ENCODE measurements around the gene HILPDA. TPM values are rescaled to one million over a fixed set of nuclear protein-coding genes. Genes with fewer than 3 reads are reported as not detected.

HILPDA gene
- total RNA-seq, 1 donor, result 13.8 TPM

GRCh38 chr7:128410451-128410753, 45.3 kb upstream of the HILPDA start:
- no peak for DNase-seq (ENCODE audit: insufficient read length, low spot score, missing footprints)
- peaks cover 2% of the 10 kb centered on the region for H3K79me2 ChIP-seq (ENCODE audit: insufficient read depth, low read length)

DNA sequence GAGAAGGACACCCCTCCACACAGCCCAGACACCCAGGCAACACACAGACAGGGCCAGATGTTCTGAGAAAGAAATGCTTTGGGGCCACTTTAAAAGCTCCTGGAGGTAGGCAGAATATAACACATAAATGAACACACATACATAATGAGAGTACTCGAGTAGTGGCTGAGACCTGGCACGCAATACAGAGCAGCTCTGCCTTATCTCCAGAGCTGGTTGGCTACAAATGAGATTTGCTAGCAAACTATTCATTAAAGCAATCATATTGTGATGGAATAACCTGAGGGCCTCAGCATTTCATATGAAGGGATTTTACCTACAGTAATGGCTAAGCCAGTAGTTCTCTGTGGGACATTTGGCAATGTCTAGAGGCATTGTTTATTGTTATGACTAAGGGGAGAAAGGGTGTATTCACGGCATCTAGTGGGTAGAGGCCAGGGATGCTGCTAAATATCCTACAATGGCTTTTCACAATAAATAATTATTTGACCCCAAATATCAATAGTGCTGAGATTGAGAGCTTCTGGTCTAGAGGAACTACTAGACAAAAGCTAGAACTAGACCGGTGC, 40.4 kb upstream of the HILPDA start:
- no peak overlapping the region for H2AFZ ChIP-seq (ENCODE audit: low read length)
- no peaks in the 10 kb centered on the region for H3K36me3 ChIP-seq (ENCODE audit: insufficient read depth, low read length)
- H3K79me2 ChIP-seq (ENCODE audit: insufficient read depth, low read length), result no peaks in the 10 kb centered on the region
- no peak overlapping the region for H3K27ac ChIP-seq (ENCODE audit: low read depth, low read length)
- peaks cover 2% of the 10 kb centered on the region for H3K27me3 ChIP-seq (ENCODE audit: insufficient read depth, low read length)
- H3K4me2 ChIP-seq (ENCODE audit: insufficient read depth, low read length), result no peak overlapping the region
- DNase-seq (ENCODE audit: insufficient read length, low spot score, missing footprints), result no peak
- TF ChIP-seq, protein P1, sequence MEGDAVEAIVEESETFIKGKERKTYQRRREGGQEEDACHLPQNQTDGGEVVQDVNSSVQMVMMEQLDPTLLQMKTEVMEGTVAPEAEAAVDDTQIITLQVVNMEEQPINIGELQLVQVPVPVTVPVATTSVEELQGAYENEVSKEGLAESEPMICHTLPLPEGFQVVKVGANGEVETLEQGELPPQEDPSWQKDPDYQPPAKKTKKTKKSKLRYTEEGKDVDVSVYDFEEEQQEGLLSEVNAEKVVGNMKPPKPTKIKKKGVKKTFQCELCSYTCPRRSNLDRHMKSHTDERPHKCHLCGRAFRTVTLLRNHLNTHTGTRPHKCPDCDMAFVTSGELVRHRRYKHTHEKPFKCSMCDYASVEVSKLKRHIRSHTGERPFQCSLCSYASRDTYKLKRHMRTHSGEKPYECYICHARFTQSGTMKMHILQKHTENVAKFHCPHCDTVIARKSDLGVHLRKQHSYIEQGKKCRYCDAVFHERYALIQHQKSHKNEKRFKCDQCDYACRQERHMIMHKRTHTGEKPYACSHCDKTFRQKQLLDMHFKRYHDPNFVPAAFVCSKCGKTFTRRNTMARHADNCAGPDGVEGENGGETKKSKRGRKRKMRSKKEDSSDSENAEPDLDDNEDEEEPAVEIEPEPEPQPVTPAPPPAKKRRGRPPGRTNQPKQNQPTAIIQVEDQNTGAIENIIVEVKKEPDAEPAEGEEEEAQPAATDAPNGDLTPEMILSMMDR (IDR thresholded peaks at IDR 0.05; ENCODE audit: extremely low read depth, low read depth, low read length), result no peak
- H3K9me3 ChIP-seq (ENCODE audit: low read depth, low read length), result no peaks in the 10 kb centered on the region
- no peaks in the 10 kb centered on the region for H4K20me1 ChIP-seq (ENCODE audit: insufficient read depth, low read length)
- H3K4me1 ChIP-seq (ENCODE audit: insufficient read depth, low read length), result peaks cover 4% of the 10 kb centered on the region
- H3K4me3 ChIP-seq (ENCODE audit: insufficient read depth, low read length), result no peak overlapping the region

More at GRCh38 chr7:128410451-128410753, 45.3 kb upstream of the HILPDA start:
- Histone ChIP-seq H3K27ac (ENCODE audit: low read depth, low read length) (peak overlapping the region; percentile 66), H2AFZ (ENCODE audit: low read length) (peak overlapping the region; percentile 100), H3K36me3 (ENCODE audit: insufficient read depth, low read length) (no peaks in the 10 kb centered on the region), H4K20me1 (ENCODE audit: insufficient read depth, low read length) (peaks cover 5% of the 10 kb centered on the region), H3K27me3 (ENCODE audit: insufficient read depth, low read length) (peaks cover 2% of the 10 kb centered on the region), H3K4me2 (ENCODE audit: insufficient read depth, low read length) (peak overlapping the region; percentile 99), H3K4me1 (ENCODE audit: insufficient read depth, low read length) (peaks cover 10% of the 10 kb centered on the region), H3K9me3 (ENCODE audit: low read depth, low read length) (no peaks in the 10 kb centered on the region), H3K4me3 (ENCODE audit: insufficient read depth, low read length) (peak overlapping the region; percentile 88)
- TF ChIP-seq, protein P1 (IDR thresholded peaks at IDR 0.05; ENCODE audit: extremely low read depth, low read depth, low read length), result no peak

- H3K27me3 ChIP-seq (ENCODE audit: insufficient read depth, low read length), result no peaks in the 10 kb centered on the region
- no peak overlapping the region for H2AFZ ChIP-seq (ENCODE audit: low read length)
- H3K4me2 ChIP-seq (ENCODE audit: insufficient read depth, low read length), result no peak overlapping the region
- no peaks in the 10 kb centered on the region for H3K36me3 ChIP-seq (ENCODE audit: insufficient read depth, low read length)
- H3K9me3 ChIP-seq (ENCODE audit: low read depth, low read length), result no peaks in the 10 kb centered on the region
- DNase-seq (ENCODE audit: insufficient read length, low spot score, missing footprints), result no peak
- H3K79me2 ChIP-seq (ENCODE audit: insufficient read depth, low read length), result no peaks in the 10 kb centered on the region
- no peak overlapping the region for H3K27ac ChIP-seq (ENCODE audit: low read depth, low read length)
- TF ChIP-seq, protein P1 (IDR thresholded peaks at IDR 0.05; ENCODE audit: extremely low read depth, low read depth, low read length), result no peak
- H3K4me1 ChIP-seq (ENCODE audit: insufficient read depth, low read length), result no peaks in the 10 kb centered on the region
- no peak overlapping the region for H3K4me3 ChIP-seq (ENCODE audit: insufficient read depth, low read length)
- no peaks in the 10 kb centered on the region for H4K20me1 ChIP-seq (ENCODE audit: insufficient read depth, low read length)
Observed at GRCh38 chr7:128417071-128417470, 38.6 kb upstream of the HILPDA start.

DNA sequence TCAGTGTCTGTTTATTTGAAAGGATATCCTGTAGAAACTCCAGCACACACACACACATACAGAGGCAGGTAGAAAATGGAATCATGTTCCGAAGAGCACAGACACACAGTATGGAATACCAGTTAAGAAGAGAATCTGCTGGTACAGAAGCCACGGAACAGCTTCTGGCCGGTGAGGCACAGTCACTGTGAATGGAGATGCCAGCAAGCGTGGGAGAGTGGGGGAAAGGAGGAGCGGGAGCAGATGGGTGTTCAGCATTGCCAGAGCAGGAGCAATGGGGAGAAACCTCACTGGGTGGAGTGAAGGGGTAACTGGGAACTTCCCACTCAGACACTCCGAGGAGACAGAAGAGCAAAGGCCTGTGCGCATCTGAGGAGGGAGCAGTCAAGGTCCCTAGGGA, 36.4 kb upstream of the HILPDA start:
- H3K79me2 ChIP-seq (ENCODE audit: insufficient read depth, low read length), result no peaks in the 10 kb centered on the region
- no peaks in the 10 kb centered on the region for H3K4me1 ChIP-seq (ENCODE audit: insufficient read depth, low read length)
- H3K27ac ChIP-seq (ENCODE audit: low read depth, low read length), result no peak overlapping the region
- no peaks in the 10 kb centered on the region for H3K36me3 ChIP-seq (ENCODE audit: insufficient read depth, low read length)
- H2AFZ ChIP-seq (ENCODE audit: low read length), result no peak overlapping the region
- no peaks in the 10 kb centered on the region for H3K9me3 ChIP-seq (ENCODE audit: low read depth, low read length)
- peak; percentile 47 for DNase-seq (ENCODE audit: insufficient read length, low spot score, missing footprints)
- TF ChIP-seq, protein P1 (IDR thresholded peaks at IDR 0.05; ENCODE audit: extremely low read depth, low read depth, low read length), result no peak
- no peaks in the 10 kb centered on the region for H3K27me3 ChIP-seq (ENCODE audit: insufficient read depth, low read length)
- H3K4me2 ChIP-seq (ENCODE audit: insufficient read depth, low read length), result no peak overlapping the region
- H3K4me3 ChIP-seq (ENCODE audit: insufficient read depth, low read length), result no peak overlapping the region
- no peaks in the 10 kb centered on the region for H4K20me1 ChIP-seq (ENCODE audit: insufficient read depth, low read length)

Data from osteoblast (primary cell).